GM19463 (cell line): ENCODE results near the gene RNF126.

ENCODE experiments used
- ATAC-seq: cut with Tn5 transposase; IDR thresholded peaks from one replicate; pipeline ENCODE4 v1.9.1; 2021; ENCODE audit warnings: mild to moderate bottlenecking, moderate library complexity; ENCODE audit not compliant: unreplicated experiment

The RNF126 gene

GRCh38 chr19:648305-648704 lies 14.7 kb downstream of the RNF126 start:
- ATAC-seq, result no peak

- no peak for ATAC-seq
Measured at GRCh38 chr19:647566-648284, 15.3 kb downstream of the RNF126 start.

GRCh38 chr19:646779-647565 lies 16.0 kb downstream of the RNF126 start:
- ATAC-seq, result no peak

- no peak for ATAC-seq
Measured at GRCh38 chr19:645912-646778, 16.9 kb downstream of the RNF126 start.

- ATAC-seq, result no peak
Measured at GRCh38 chr19:644789-645188, 18.2 kb downstream of the RNF126 start.

GRCh38 chr19:644363-644762 lies 18.7 kb downstream of the RNF126 start:
- no peak for ATAC-seq

GRCh38 chr19:643736-644135 lies 19.3 kb downstream of the RNF126 start:
- ATAC-seq, result no peak

- no peak for ATAC-seq
Measured at GRCh38 chr19:642767-643727, 20.0 kb downstream of the RNF126 start.

- no peak for ATAC-seq
Measured at GRCh38 chr19:641702-642101, 21.3 kb downstream of the RNF126 start.

- no peak for ATAC-seq
Measured at GRCh38 chr19:640606-641189, 22.3 kb downstream of the RNF126 start.

GRCh38 chr19:640161-640558 lies 22.9 kb downstream of the RNF126 start:
- no peak for ATAC-seq

GRCh38 chr19:639253-640160 lies 23.5 kb downstream of the RNF126 start, which contains the start of gene FGF22:
TSS of gene FGF22 (plus strand) at chr19:639879. CDS start at chr19:639926, 47 bp downstream.
- peak; percentile 63 for ATAC-seq

- ATAC-seq, result no peak
Measured at GRCh38 chr19:638906-639252, 24.1 kb downstream of the RNF126 start.

- ATAC-seq, result no peak
Measured at GRCh38 chr19:634975-635652, 27.9 kb downstream of the RNF126 start.

- ATAC-seq, result no peak
Measured at GRCh38 chr19:633786-634639, 29.0 kb downstream of the RNF126 start.

- ATAC-seq, result peak; percentile 90
Measured at GRCh38 chr19:633068-633785, 29.8 kb downstream of the RNF126 start, which contains the start of gene POLRMT. TSS of gene POLRMT (minus strand) at chr19:633537. CDS start at chr19:633512, 25 bp downstream.
